ENCODE data around the gene DAP.

The DAP gene

DNA sequence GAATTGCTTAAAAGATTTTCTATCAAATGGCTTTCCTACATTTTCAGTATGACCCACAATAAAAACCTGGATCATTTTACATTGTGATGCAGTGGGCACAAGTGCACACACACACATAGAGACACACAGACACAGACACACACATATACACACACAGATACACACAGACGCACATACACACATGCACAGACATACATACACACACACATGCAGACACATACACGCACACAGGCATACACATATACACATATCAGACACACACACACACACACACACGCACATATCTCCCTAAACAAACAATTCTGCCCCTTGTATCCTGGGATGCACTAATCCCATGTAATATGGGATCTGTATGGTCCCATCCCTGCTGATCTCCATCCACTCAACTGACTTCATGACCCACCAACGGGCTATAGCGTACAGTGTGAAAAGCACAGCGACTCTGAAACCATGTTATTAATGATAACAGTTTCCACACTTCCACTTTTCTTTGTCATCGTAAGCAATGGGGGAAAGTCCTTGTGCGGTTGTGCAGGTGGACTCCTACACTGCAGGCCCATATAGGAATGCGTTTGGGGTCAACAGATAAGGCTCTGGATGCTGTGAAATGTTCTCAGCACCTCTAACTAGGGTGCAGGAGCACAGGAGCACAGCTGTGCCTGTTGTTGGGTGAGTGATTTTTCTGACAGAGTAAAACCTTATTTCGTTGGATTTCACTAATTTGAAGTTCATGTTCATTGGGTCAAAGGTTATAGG is 52.7 kb downstream of the DAP start:
- no peak for DNase-seq

DNA sequence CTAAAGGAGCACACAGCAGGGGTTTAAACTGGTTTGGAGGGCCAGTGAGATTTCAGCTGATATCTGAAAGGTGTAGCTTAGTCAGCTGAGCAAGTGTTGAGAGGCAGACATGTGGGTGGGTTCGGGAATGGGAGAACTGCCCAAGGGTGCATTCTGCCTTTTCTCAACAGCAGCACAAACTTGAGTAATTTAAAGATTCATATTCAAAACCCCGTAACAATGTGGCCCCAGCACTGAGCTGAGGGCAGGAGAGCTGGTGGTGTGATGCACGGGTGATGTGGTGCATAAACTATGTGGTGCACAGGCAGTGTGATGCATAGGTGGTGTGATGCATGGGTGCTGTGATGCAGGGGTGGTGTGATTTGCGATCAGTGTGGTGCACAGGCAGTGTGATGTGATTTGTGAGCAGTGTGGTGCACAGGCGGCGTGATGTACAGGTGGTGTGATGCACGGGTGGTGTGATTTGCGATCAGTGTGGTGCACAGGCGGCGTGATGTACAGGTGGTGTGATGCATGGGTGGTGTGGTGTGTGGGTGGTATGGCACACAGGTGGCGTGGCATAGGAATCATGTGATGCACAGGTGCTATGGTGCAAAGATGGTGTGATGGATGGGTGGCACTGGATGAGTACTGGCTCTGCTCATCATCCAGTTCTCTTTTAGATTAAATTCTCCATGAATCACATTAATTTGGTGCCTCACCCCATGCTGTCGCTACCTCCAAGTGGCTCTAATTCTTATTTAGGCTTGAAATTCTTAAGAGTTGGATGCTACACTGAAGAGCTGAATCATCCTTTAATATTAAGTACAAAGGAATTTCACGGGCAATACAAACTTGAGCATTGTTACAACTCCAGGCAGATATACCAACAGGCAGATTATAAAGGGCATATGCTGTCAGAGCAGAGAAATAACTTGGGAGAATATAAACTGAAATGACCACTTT is 53.6 kb downstream of the DAP start:
- DNase-seq, result no peak

DNA sequence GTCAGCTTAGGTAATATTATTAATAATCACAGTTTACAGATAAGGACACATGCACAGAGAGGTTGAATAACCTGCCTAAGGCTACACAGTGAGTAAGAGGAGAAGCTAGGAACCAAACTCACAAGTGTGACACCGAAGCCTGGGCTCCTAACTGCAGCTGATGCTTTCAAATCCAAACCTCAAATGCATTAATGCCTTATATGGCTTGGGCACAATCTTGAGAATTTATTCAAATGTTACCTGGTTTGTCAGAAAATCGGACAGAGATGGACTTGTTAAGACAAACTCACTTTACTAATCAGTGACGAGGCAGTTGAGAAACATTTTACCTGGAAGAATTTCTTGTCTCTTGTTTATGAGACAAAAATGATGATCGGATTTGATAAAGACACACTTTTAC is 54.7 kb downstream of the DAP start:
- DNase-seq, result no peak

DNA sequence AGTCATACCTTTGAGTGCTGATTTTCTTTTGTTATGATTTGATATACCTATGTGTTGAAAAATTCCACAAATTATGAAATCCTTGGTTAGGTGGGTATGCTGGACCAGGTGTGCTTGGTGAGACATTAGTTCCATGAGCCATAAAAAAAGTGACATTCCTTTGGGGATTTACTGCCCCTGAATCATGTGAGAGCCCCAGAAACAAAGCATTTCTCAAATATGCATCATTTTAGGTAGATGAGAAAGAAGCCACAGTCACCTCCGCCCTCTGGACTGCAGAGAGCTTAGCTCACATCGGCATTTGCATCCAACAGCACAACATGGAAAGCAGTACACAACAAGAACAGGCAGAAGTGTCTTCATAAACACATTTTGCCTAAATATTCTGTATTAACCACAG is 55.3 kb downstream of the DAP start:
- no peak for DNase-seq

DNA sequence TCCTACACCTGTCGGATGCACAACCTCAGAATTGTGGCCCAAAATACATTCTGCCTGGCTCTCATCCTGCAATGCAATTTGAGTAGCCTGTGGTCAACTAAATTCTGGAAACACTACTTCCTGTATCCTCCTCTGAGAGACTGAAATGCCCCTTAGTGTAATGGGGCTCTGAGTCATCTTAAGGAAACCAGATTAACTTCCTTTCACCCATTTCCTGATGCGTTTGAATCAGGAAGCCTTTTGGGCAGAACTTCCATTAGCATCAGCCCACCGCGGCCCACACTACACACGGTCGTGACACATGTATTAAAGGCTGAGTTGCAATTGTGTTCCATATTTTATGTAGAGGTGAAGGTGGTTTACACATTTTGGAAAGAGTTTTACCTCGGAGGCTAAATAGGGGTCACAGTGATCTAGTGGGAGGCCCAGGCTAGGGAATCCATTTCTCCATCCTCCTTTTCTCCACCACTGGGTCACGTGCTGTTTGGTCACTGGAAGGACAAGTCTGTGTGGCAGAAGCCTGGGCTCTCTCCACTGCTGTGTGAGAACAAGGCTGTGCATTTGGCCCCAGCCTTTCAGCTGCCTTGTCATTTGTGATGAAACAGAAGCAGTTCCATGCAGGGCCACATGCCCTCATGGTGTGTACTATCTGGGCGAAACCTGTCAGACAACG is 55.9 kb downstream of the DAP start:
- DNase-seq, result no peak

DNA sequence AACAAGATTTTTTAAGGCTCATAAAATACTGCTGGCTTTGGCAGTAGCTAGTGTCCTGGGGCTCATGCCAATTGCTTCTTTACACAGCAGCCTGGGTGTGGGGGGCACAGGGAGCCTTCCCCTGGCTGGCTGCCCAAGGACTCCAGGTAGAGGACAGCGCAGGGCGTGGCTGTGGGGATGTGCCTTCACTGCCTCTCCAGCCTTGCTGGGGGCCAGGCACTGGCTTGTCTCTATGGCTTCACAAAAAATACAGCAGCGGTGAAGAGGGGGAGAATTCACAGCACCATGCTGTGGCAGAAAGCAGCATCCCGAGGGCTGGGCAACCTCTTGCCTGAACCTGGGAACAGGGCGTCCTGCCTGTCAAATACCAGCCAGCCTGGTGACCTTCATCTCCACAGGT is 57.4 kb downstream of the DAP start:
- no peak for DNase-seq

DNA sequence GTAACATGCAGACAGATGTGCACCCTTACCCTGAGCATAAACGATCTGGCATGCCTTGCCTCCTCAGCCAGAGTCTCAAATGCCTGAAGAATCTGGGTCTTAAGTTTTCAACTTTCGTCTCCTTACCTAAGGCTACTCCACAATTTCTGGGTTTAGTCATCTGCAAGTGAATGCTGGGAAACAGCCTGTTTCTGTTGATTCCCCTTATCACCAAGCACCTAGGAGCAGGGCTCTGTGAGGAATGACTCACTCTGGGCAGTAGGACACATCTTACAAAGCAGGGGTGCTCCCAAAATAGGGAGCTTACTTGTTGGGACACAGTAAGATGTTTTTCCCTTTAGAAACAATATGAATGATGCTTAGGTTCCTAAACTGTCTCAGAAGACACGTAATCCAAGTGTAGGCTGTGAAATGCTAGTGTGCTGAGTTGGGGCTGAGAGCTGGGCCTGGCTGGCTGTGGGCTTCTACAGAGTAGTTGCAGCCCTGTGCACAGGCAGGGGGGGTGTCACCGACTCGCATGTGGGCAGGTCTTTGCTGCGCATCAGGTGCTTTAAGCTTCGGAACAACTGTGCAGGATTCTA is 58.0 kb downstream of the DAP start:
- DNase-seq, result no peak

DNA sequence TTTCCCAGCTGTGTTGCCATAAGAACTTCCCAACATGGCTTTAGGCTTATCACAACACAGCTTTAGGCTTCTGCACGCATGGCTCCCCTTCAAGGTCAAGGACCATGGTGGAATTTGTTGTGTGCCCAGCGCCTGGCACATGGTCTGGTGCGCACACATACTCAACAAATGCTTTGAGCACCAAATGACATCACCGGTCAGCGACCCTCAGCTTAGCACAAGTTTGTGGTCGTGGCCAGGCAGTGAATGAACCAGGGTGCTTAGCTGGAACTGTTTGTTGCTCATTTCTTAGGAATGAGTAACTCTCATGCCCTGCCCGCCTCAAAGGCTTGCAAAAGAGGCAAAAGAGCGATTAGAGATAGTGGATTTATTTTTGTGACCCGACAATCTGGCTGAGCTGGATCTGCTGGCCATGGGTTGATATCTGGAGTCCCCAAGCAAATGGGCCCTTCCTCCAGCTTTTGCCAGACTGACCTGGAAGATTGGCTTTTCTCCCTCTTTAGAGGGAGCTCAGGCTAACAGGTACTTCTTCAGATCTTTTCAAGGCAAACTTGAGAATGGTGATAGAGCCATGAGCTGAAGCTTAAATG is 58.9 kb downstream of the DAP start:
- DNase-seq, result no peak

DNA sequence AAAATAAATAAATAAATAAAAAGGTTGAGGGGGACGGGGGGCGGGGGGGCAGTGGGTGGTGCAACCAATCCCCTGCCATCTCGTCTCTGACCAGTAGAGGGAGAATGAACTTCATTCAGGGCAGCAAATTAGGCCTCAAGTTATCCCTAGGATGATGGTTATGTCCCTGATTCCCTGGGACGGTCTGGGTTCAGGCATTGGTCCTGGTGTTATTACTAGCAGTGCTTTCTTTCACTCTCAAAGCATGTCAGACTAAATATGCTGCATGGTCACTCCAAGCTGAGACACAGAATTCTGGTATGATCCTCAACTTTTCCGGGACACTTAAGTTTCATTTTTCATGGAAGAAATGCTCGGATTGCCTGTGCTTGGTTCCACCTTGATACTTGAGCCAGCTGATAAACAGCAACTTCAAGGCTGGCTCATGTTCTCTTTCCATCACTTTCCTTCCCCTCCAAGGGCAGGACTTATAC is 59.4 kb downstream of the DAP start:
- no peak for DNase-seq

DNA sequence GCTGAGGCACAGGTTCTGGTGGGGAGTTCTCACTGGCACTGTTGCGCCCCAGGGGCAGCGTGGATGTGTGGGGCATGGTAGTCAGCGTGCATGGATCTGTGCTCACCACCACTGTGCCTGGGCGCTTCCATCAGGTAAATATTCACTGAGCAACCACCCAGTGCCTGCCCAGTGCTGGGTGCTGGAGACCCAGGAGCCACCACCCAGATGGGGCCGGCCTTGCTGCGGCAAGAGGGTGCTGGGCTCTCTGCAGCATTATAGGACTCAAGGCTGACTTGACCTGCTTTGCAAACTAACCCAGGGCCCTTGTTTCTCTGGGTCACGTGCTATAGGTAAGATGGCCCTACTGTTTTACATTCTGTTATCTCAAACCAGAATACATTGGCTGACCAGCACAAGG is 60.5 kb downstream of the DAP start:
- no peak for DNase-seq

DNA sequence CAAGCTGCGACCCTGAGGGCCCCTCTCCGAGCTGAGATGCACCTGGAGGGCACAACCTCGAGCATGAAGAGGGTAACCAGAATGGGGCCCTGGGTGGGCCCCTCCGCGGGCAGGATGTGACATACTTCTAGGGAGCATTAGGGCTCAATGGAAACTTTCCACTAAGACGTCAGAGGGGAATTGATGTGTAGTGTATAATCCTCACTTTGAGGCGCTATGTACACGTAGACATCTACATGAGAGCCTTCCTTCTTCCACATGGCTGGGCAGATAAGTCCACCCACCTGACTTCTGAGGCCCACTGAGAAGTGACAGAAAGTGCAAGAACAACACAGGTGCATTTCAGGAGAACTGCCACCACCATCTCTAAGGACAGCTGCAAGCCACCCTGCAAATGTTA is 61.0 kb downstream of the DAP start:
- no peak for DNase-seq

DNA sequence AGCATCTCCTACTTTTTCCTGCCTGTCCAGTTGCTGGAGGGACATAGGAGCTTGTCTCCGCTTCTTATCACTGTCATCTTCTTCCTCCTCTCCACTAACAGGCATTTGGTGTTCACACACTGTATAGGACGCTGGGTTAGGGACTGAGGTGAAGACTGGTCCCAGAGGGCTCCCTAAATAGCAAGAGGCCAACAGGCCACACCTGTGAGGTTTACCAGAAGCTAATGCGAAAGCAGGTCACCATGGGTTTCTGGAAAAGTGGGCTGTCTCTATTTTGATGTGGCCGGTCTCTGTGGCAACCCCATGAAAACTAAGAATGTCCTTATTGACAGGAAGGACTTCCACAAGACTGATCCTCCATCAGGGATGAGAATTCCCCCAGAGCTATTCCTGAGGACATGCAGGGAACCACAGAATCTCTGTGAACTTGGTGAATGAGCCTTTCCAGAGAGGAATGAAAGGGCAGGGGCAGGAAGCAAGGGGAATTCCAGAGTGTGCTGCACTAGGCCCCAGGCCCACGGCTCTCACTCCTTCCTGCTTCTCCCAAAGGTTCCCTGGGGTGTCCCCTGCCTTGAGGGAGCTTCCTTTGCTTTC is 61.7 kb downstream of the DAP start:
- DNase-seq, result no peak

DNA sequence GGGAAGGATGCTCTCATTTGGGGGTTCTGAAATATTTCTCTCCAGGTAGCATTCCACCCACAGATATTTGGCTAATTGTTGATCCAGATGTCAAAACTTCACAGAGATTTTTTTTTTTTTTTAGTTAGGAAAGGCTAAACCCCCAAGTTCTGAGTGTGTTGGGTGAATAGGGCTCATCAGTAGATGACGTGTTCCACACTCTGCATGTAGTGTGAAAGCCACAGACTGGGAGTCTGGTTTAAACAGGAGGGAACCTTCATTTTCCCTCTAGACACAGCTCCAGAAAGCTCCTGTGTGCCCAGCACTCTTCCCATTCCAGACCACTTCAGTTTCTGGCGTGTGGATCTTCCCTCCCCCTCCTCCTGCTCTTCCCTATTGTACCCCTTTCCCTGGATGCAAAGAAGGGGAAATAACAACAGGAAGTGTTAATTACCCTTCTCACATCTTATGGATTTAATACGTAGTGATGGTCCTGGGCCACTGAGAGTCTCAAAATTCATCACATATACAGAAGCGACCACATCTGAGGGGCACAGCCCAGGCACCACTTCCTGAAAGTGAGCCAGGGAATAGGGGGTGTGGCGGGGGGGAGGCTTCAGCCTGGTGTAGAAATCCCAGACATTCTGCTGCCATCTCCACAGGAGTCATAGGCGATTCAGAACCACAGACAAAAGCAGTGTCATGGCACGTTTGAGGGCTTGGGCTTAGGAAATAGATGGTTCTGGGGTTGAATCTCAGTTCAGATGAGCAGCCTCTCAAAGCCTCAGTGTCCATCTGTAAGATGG is 65.1 kb downstream of the DAP start:
- DNase-seq, result no peak

DNA sequence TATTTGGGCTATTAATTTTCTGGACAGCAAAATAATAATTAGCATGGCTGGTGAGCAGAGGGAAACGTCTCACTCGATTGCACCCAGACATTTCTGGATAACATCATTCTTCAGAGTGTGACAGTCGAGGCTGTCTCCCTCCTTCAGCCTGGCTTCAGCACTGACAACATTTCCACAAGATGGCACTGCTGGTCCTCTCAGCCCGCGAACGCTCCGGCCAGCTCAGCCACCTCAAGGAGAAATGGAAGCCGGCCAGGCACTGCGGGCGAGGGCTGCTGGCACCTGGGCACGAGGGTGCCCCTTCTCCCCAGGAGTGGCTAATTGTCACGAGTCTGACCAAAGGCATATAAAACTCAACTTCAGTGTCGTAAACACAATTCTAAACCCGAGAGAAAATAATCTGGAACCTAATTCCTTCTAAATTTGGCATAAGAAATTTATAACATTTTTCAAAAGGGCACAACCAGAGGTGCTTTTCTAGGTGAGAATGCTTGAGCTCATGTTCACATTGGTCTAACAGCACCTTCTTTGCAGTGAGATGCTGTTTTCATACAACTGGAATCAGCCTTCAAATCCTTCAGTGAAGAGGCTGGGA is 65.9 kb downstream of the DAP start:
- no peak for DNase-seq

DNA sequence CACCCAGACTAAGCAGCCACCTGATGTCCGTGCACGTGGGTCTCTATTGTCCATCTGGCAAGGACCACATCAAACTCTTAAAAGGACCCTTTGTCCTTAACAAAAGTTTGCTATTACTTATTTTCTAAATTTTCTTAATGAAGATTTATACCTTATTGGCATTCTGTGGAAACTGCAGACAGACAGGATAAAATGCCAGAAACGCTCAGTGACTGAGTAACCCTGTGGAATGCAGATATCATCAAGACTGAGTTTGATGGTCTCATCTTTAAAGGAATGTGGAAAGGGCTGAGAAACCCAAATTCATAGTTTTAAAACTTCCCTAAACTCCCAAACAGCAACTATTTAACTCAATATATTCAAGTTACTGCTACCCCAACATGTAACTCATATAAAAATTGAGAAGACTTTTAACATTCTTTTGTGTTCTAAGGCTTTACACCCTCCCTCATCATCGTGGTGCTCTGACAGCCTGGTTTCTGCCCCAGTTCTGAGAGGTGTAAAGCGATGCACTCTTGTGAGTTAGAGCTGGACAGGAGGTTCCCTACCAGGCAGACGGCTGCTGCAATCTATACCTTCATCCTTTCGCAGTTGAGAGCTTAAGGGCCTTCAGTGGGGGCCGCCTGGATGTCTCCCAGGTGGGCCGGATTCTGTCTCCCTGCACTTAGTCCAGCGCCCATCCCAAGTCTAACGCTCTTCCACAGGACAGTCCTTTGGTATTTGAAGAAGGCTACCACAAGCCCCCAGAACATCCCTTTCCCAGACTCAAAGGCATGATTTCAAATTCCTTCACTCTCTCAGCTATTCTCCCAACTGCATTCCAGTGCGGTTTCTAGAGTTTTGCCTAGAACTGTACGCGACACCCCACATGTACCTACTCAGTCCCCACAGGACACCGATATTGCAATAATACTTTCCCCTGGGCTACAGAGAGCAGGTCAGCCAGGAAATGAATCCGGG is 68.9 kb downstream of the DAP start:
- DNase-seq, result no peak

DNA sequence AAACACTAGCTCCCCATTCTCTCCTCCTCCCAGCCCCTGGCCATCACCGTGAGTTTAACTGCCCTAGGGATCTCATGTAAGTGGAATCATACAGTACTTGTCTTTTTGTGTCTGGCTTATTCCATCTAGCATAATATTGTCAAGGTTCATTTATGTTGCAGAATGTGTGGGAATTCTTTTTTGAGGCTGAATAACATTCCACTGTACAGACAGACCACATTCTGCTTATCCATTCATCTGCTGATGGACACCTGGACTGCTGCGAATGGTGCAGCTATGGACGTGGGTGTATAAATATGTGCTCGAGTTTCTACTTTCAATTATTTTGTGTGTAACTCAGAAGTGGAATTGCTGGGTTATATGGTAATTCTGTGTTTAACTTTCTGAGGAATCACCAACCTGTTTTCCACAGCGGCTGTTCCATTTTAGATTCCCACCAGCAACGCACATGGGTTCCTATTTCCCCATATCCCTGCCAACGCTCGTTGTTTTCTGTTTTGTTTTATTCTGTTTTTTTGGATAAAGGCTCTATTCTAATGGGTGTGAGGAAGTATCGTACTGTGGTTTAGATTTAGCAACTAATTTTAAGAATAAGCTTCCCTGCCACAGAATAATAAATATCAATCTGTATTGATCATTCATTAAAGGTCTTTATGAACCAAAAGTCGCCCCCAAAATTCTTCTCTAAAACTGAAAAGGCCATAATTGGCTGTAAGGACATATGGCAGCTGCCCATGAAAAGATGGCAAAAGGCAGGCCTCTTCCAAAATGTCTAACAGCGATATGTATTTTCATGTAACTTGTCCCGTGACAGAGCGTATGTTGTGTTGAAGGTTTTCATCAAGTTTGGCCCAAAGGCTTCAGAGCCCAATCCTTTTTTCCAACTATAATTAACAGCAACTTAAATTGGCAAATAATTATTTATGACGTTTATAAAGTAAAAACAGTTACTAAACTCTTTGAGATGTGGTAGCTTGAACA is 70.3 kb downstream of the DAP start:
- DNase-seq, result no peak

DNA sequence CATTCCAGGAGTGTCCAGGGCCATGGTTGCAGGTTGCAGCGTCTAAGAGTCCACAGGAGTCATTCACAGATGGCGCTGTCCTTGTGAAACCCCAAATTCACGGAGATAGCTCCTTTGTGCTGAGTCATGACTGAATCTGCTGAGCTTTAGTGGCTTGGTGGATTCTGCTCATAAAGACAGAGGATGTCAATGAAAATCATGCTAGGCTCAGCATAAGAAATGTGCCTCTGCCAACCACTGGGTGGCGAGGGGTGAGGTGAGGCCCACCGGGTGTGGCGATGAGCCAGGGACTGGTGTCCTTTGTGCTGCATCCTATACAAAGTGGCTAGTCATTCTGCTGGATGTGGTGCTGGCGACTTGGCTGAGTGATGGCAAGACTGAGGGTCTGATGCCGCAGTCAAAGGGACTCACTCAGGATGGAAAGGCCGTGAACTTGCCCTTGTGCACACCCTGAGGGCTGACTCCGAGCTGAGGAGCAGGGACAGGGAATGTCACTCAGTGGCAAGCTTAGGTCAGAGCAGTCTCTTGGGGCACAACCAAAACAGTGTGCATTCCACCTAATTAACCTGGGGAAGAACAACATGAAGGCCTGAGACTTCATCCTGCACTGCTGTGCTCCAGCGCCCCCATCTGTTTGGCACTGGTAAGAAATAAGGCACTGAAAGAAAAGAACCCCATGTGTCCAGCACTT is 71.5 kb downstream of the DAP start:
- no peak for DNase-seq

DNA sequence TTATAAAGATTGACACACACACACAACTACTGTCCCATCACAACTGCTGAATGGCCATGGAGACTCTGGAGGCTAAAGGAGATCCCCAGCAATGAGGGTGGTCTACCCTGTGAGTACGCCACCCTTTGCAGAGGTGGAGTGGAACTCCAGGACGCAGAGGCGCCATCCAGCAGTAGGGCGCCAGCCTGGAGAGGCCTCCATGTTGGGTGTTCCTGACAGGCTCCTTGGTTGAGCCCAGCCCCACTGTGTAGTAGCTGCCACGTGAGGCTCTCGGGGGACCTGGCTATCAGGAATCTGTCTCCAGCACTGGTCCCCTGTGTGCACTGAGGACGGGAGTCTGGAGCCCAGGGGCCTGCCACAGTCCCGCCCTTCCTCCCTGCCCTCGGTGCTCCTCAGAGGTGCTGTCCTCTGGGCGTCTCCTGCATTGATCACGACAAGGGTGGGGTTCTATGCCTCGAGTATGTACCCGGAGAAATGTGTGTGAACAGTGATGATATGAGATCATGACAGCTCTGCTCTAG is 72.3 kb downstream of the DAP start:
- DNase-seq, result no peak

Measured in central memory CD4-positive, alpha-beta T cell (primary cell).